Measurements from ENCODE around the gene GNAZ. TPM values are rescaled to one million over a fixed set of nuclear protein-coding genes. Genes with fewer than 3 reads are reported as not detected.

The GNAZ gene
- total RNA-seq, 1 donor, result 1.3 TPM

DNA sequence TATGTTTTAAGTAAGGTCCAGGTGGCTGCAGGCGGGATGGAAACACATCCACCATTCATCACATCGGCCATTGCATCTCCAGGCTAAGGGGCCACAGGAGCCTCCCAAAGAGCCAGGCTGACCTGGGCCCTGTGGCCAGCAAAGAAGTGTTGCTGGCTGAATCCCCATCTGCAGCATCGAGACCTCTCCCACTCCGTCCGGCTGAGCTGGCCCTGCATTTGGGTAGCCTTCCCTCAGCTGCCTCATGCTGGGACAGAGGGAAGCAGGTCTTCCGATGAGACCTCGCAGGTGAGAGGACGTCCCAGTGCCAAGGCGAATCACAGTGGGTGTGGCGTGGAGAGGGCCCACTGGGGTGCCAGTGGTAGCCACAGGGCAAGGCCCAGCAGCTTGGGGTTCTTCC lies 47.0 kb downstream of the GNAZ start:
- DNase-seq (ENCODE audit: low read depth), result no peak
- TF ChIP-seq CTCF (IDR thresholded peaks at IDR 0.05; ENCODE audit: insufficient read depth, low read length), result no peak
- H3K4me3 ChIP-seq (ENCODE audit: low read depth, low read length), result no peak overlapping the region

- no peak for DNase-seq (ENCODE audit: low read depth)
- H3K4me3 ChIP-seq (ENCODE audit: low read depth, low read length), result no peak overlapping the region
- TF ChIP-seq CTCF (IDR thresholded peaks at IDR 0.05; ENCODE audit: insufficient read depth, low read length), result no peak
These were observed 47.8 kb downstream of the GNAZ start for GRCh38 chr22:23117891-23118646.

GRCh38 chr22:23118647-23119493 lies 48.6 kb downstream of the GNAZ start:
- no peak for DNase-seq (ENCODE audit: low read depth)
- H3K4me3 ChIP-seq (ENCODE audit: low read depth, low read length), result no peak overlapping the region
- no peak for TF ChIP-seq CTCF (IDR thresholded peaks at IDR 0.05; ENCODE audit: insufficient read depth, low read length)

DNA sequence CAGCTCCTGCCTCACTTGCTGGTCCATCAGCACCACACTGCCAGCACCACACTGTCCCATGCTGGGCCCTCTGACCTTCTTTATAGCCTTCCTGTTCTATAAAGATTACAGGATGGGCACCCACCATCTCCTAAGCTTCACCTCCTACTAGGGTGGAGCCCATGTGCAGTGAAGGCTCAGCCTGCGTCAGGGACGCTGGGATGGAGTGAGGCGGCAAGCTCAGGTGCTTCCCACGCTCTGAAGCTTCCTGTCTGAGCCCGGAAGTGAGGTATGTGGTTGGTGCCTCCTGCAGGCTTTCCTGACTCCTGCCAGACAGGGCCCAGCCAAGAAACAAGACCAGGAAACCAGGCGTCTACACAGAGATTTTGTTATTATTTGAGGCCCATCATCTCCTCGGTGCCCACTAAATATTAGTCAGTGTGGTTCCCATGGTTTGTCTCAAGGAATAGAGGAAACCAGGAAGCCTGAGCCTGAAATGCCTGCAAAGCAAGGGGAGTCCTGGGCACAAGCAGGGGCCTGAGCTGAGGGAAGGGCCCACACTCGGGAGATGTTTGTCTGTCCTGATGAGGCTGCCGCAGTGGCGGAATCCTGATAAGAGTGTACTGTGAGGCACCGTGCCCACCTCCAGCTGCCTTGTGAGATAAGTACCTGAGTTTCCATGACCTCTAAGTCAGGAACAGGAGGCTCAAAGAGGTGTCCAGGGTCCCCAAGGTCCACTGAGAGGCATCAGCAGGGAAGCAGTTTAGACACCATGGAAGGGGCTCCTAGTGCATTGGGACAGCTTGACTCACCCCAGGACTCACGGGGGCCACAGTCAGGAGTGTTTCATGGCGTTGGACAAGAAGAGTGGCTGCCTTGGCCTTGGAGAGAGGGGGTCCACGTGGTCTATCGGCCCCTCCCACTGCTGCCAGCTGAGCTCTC lies 49.4 kb downstream of the GNAZ start:
- no peak for DNase-seq (ENCODE audit: low read depth)
- no peak overlapping the region for H3K4me3 ChIP-seq (ENCODE audit: low read depth, low read length)
- TF ChIP-seq CTCF (IDR thresholded peaks at IDR 0.05; ENCODE audit: insufficient read depth, low read length), result no peak

DNA sequence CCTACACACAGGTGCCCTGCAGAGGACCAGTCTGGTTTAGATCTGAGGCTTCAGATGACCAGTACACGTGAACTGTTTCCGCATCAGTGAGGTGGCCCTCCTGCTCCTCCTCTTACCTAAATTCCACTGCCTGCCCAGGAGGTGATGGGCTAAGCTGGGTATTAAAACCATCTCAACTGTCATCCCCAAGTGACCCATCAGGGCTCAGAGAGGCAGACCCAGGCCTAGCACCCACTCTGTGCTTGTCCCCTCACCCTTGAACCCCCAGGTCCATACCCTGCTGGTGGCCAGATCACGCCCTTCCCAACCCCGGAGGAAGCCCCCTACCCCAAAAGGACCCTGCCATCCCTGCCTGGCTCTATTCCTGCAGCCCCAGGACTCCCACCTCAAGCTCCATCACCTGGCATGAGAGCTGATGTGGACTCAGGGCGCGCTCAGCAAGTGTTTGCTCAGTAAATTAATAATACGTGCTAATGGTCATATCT lies 50.1 kb downstream of the GNAZ start:
- TF ChIP-seq CTCF (IDR thresholded peaks at IDR 0.05; ENCODE audit: insufficient read depth, low read length), result no peak
- H3K4me3 ChIP-seq (ENCODE audit: low read depth, low read length), result no peak overlapping the region
- DNase-seq (ENCODE audit: low read depth), result no peak

DNA sequence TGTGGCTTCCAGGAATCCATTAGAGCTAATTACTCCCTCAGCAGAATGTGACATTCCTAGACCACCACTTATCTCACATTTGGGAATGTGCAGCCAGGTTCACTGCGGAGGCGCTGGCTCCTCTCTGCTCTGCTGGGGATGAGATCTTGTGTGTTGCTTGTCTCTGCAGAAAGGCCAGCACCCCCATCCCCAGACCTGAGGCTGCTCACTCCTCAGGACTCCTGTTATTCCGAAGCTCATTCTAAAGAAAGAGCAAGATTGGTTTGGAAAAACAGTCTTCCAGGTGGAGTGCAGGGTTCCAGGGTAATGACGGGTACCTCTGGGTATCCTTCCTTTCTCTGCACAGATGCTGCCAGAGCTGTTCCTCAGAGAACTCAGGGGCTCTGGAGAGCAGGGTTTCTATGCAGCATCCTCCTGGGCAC lies 50.7 kb downstream of the GNAZ start:
- no peak for DNase-seq (ENCODE audit: low read depth)
- TF ChIP-seq CTCF (IDR thresholded peaks at IDR 0.05; ENCODE audit: insufficient read depth, low read length), result no peak
- no peak overlapping the region for H3K4me3 ChIP-seq (ENCODE audit: low read depth, low read length)

All from fibroblast of the aortic adventitia (primary cell).